GM12878 (cell line): Measurements from ENCODE around the gene TMEM255A. TPM values are rescaled to one million over a fixed set of nuclear protein-coding genes. Genes with fewer than 3 reads are reported as not detected.
A peak's percentile ranks its signal among the peaks of the same experiment; 100 is the strongest.

ENCODE experiments used
- ATAC-seq: fragments of 200-7000 bp; cut with Tn5 transposase; 3 replicates; pipeline ENCODE4 v1.9.1; 2020; ENCODE audit warnings: mild to moderate bottlenecking, moderate library complexity
- BruUV-seq: library from RNA; stranded (reverse); fragments of 400-500 nt; replicated peaks from 2 replicates; lab custom pipeline; 2021; lab: Mats Ljungman, UMichigan
- CTCF ChIA-PET: fragments of 300-600 bp; sonication (Branson Sonifier 250); formaldehyde crosslinking; extraction: SDS; loops from one replicate; lab custom pipeline; 2021; ENCODE audit warnings: inconsistent platforms; lab: Yijun Ruan, JAX
- POLR2A ChIA-PET: fragments of 350-600 bp; formaldehyde crosslinking; extraction: SDS; loops from one replicate; lab custom pipeline; 2021; ENCODE audit warnings: inconsistent platforms; lab: Charles Lee
- RAD21 ChIA-PET: fragments of 300-600 bp; sonication (Branson Sonifier 250); formaldehyde crosslinking; loops from one replicate; lab custom pipeline; 2023; ENCODE audit warnings: antibody characterized with exemption; ENCODE audit not compliant: unreplicated experiment; lab: Charles Lee
- SMC1A ChIA-PET: fragments of 300-600 bp; sonication (Branson Sonifier 250); formaldehyde crosslinking; loops from one replicate; lab custom pipeline; 2023; ENCODE audit not compliant: unreplicated experiment, uncharacterized antibody; lab: Charles Lee
- DNase-seq: peaks from one replicate; pipeline ENCODE4 v3.0.0-alpha.2; 2011; ENCODE audit warnings: low read depth, low spot score
- FAIRE-seq: peaks from 3 replicates; lab custom pipeline; 2011; peaks lifted over from hg19 to GRCh38; lab: Jason Lieb, UNC
- H2AFZ ChIP-seq: 2 replicates; pipeline ENCODE4 v1.6.0; 2011; ENCODE audit warnings: low read depth, low read length, control low read depth; ENCODE audit not compliant: control insufficient read depth
- H3K27ac ChIP-seq: 2 replicates; pipeline ENCODE4 v1.5.1; 2011; ENCODE audit warnings: control low read depth; ENCODE audit not compliant: control insufficient read depth, insufficient read depth
- H3K27me3 ChIP-seq, 2 experiments: replicated peaks in 1 of 2; 2 replicates each; pipeline versions ENCODE4 v1.6.0 to v1.6.1; 2011; ENCODE audit warnings: low read length in 1 of 2; ENCODE audit not compliant: control insufficient read depth in 2 of 2, insufficient read depth in 2 of 2
- H3K36me3 ChIP-seq, 2 experiments: 2 replicates each; pipeline ENCODE4 v1.5.1; 2011; ENCODE audit warnings: low read length in 1 of 2; ENCODE audit not compliant: control insufficient read depth in 2 of 2, insufficient read depth in 2 of 2
- H3K4me1 ChIP-seq: 2 replicates; pipeline ENCODE4 v1.6.1; 2011; ENCODE audit warnings: mild to moderate bottlenecking, low read length, moderate library complexity, mixed read lengths; ENCODE audit not compliant: control insufficient read depth, insufficient read depth
- H3K4me2 ChIP-seq: 2 replicates; pipeline ENCODE4 v1.6.0; 2011; ENCODE audit warnings: control low read depth; ENCODE audit not compliant: control insufficient read depth, insufficient read depth
- H3K4me3 ChIP-seq: fragments of 200-600 bp; sonication (generic); 2 replicates; pipeline ENCODE4 v1.5.1; 2016
- H3K79me2 ChIP-seq: 2 replicates; pipeline ENCODE4 v1.6.0; 2011; ENCODE audit warnings: low read length; ENCODE audit not compliant: control insufficient read depth, insufficient read depth
- H3K9ac ChIP-seq: 2 replicates; pipeline ENCODE4 v1.8.0; 2011; ENCODE audit warnings: low read length, control low read depth, mixed read lengths; ENCODE audit not compliant: control insufficient read depth, insufficient read depth
- H3K9me3 ChIP-seq: replicated peaks from 3 replicates; pipeline ENCODE4 v1.5.1; 2011; ENCODE audit warnings: mild to moderate bottlenecking, low read length; ENCODE audit not compliant: control insufficient read depth, insufficient read depth
- H4K20me1 ChIP-seq: 2 replicates; pipeline ENCODE4 v1.6.0; 2011; ENCODE audit not compliant: control insufficient read depth, insufficient read depth
- BACH1 ChIP-seq: fragments of 450-650 bp; IDR thresholded peaks from 2 replicates; pipeline ENCODE4 v1.6.1; 2017; ENCODE audit warnings: mild to moderate bottlenecking, borderline replicate concordance
- CTCF ChIP-seq, 3 experiments: IDR thresholded peaks in 2 of 3; conservative IDR thresholded peaks in 1 of 3; 2 replicates each; pipeline ENCODE4 v1.5.1; 2011; ENCODE audit warnings: low read depth in 3 of 3, low read length in 3 of 3, mild to moderate bottlenecking in 3 of 3, control low read depth in 2 of 3, moderate library complexity in 2 of 3, inconsistent platforms in 1 of 3, mixed read lengths in 1 of 3; ENCODE audit not compliant: control insufficient read depth in 2 of 3, insufficient read depth in 1 of 3; ENCODE audit errors: extremely low read depth in 1 of 3
- FOXM1 ChIP-seq: IDR thresholded peaks from 2 replicates; pipeline ENCODE4 v1.6.1; 2012; ENCODE audit warnings: low read depth, mild to moderate bottlenecking, inconsistent platforms, low read length, moderate library complexity
- KDM1A ChIP-seq: fragments of 200-600 bp; sonication (generic); IDR thresholded peaks from 2 replicates; pipeline ENCODE4 v1.6.1; 2016; ENCODE audit warnings: borderline replicate concordance
- KLF5 ChIP-seq: fragments of 450-650 bp; IDR thresholded peaks from 2 replicates; pipeline ENCODE4 v1.6.1; 2014; ENCODE audit warnings: mild to moderate bottlenecking; ENCODE audit not compliant: partially characterized antibody
- WGBS: methylation state at CpG from one replicate; pipeline ENCODE4 v1.1.6; 2016; ENCODE audit warnings: low lambda C conversion rate; ENCODE audit not compliant: insufficient replicate concordance, insufficient coverage; ENCODE audit errors: missing lambda C conversion rate; 5-methylcytosine and 5-hydroxymethylcytosine counted together
- in situ Hi-C: fragments of 300-500 bp; cut with MboI; formaldehyde crosslinking; loops from 9 replicates; pipeline ENCODE4 v1.14.3; 2018; ENCODE audit warnings: mixed read lengths
- intact Hi-C: fragments of 100-400 bp; cut with micrococcal nuclease; formaldehyde crosslinking; loops from one replicate; pipeline ENCODE4 v1.14.2; 2022; ENCODE audit not compliant: unreplicated experiment
- polyA plus RNA-seq, 11 experiments: library from polyadenylated mRNA; depleted of rRNA in 4 of 11; unstranded in 6 of 11; stranded (reverse) in 5 of 11; fragments of >200 nt; fragmentation: Nextera tagmentation in 4 of 11; fragmentation: Illumina TruSeq in 1 of 11; extraction: Ambion mirVana in 4 of 11; extraction: Trizol in 1 of 11; gene quantifications; 1 replicate in 1 of 11; 2 replicates in 10 of 11; pipeline versions ENCODE4 v1.2.1 to v1.2.3, GENCODE V29; 2011 to 2016; ENCODE audit warnings: inconsistent platforms in 2 of 11, missing spikeins in 2 of 11, low read depth in 1 of 11
- total RNA-seq, 4 experiments: library from RNA; depleted of rRNA in 3 of 4; stranded (reverse); fragments of >200 nt in 3 of 4; fragmentation: Illumina TruSeq in 1 of 4; extraction: Trizol in 1 of 4; gene quantifications; 2 replicates each; pipeline versions ENCODE4 v1.2.1 to v1.2.3, GENCODE V29; 2013 to 2021

The TMEM255A gene
- total and polyA plus RNA-seq, 10 of the 15 experiments (the other 5 are each of a cell fraction or from before 2014, with no cell fraction given), result 0.90 to 5.4 (median 1.3) TPM

- no peaks in the 10 kb centered on the region for H3K27me3 ChIP-seq
- no peak for FAIRE-seq
- TF ChIP-seq KDM1A (no peak), BACH1 (no peak), CTCF (IDR thresholded peaks at IDR 0.05 in 2 of 3, conservative IDR thresholded peaks at IDR 0.05 in 1 of 3; ENCODE audit: control insufficient read depth in 2 of 3, extremely low read depth in 1 of 3, insufficient read depth in 1 of 3, low read depth in 3 of 3, low read length in 3 of 3) (no peak), KLF5 (no peak), FOXM1 (no peak)
- intact Hi-C loops, result no loop called here
- H3K4me1 ChIP-seq, result peaks cover 8% of the 10 kb centered on the region
- no peaks in the 10 kb centered on the region for H3K9me3 ChIP-seq
- DNase-seq, result no peak
- ChIA-PET POLR2A (no interaction called here), SMC1A (interaction anchor here (0.8 to 1.9 kb wide), 5 partner anchors 9 to 49 kb away, joined by 3 to 8 read pairs (median 4); no protein-coding TSS in a partner anchor), RAD21 (interaction anchor here (0.7 to 0.9 kb wide), 2 partner anchors 26 to 43 kb away, joined by 3 read pairs; no protein-coding TSS in a partner anchor), CTCF (interaction anchor here (1.1 to 1.9 kb wide), 4 partner anchors 9 to 47 kb away, joined by 3 to 10 read pairs (median 4); no protein-coding TSS in a partner anchor)
- peak; percentile 15; the same call in 1 of the 3 replicates for ATAC-seq
- in situ Hi-C loops, result no loop called here
- H3K36me3 ChIP-seq, result no peaks in the 10 kb centered on the region
- WGBS, result 41% methylated on average over 3 of the region's 3 CpGs
- no TSS peak for BruUV-seq
- peaks cover 2% of the 10 kb centered on the region; the same call in 1 of the 2 replicates for H3K79me2 ChIP-seq
- no peak overlapping the region for H3K9ac ChIP-seq
- no peak overlapping the region for H2AFZ ChIP-seq
- H4K20me1 ChIP-seq, result no peaks in the 10 kb centered on the region
- no peak overlapping the region for H3K4me3 ChIP-seq
- H3K4me2 ChIP-seq, result no peak overlapping the region
- H3K27ac ChIP-seq, result no peak overlapping the region
These were observed 50.9 kb downstream of the TMEM255A start for GRCh38 chrX:120260369-120260768.
